GM23338 (cell line): Measurements from ENCODE around the gene SPACA7. TPM values are rescaled to one million over a fixed set of nuclear protein-coding genes. Genes with fewer than 3 reads are reported as not detected.

Source experiments
- ATAC-seq: fragments of 200-7000 bp; cut with Tn5 transposase; 3 replicates; pipeline ENCODE4 v1.9.1; 2020
- DNase-seq: peaks from one replicate; pipeline ENCODE4 v3.0.0-alpha.2; 2015; ENCODE audit warnings: low spot score
- H2AFZ ChIP-seq: fragments of 200-600 bp; sonication (generic); 2 replicates; pipeline ENCODE4 v1.8.0; 2016; ENCODE audit warnings: antibody characterized with exemption, mild to moderate bottlenecking, moderate library complexity
- H3F3A ChIP-seq: fragments of 200-600 bp; sonication (generic); replicated peaks from 2 replicates; pipeline ENCODE4 v1.8.0; 2017; ENCODE audit warnings: antibody characterized with exemption, mixed run types, low read depth
- H3K27ac ChIP-seq: fragments of 200-600 bp; sonication (generic); 2 replicates; pipeline ENCODE4 v1.6.1; 2016; ENCODE audit warnings: low read depth
- H3K27me3 ChIP-seq: fragments of 200-600 bp; sonication (generic); 2 replicates; pipeline ENCODE4 v1.8.0; 2016; ENCODE audit warnings: mild to moderate bottlenecking, mixed run types, moderate library complexity; ENCODE audit not compliant: insufficient read depth
- H3K36me3 ChIP-seq: fragments of 200-600 bp; sonication (generic); 2 replicates; pipeline ENCODE4 v1.8.0; 2016; ENCODE audit warnings: mild to moderate bottlenecking; ENCODE audit not compliant: insufficient read depth
- H3K4me1 ChIP-seq: fragments of 200-600 bp; sonication (generic); 2 replicates; pipeline ENCODE4 v1.8.0; 2016; ENCODE audit warnings: mild to moderate bottlenecking, moderate library complexity; ENCODE audit not compliant: insufficient read depth
- H3K4me2 ChIP-seq: fragments of 200-600 bp; sonication (generic); 2 replicates; pipeline ENCODE4 v1.7.1; 2017; ENCODE audit warnings: mixed run types
- H3K4me3 ChIP-seq: fragments of 200-600 bp; sonication (generic); 2 replicates; pipeline ENCODE4 v1.6.1; 2016; ENCODE audit warnings: mixed run types
- H3K79me2 ChIP-seq: fragments of 200-600 bp; sonication (generic); replicated peaks from 2 replicates; pipeline ENCODE4 v1.8.0; 2017; ENCODE audit warnings: mild to moderate bottlenecking; ENCODE audit not compliant: insufficient read depth
- H3K9me2 ChIP-seq: fragments of 200-600 bp; sonication (generic); 2 replicates; pipeline ENCODE4 v1.8.0; 2017; ENCODE audit not compliant: insufficient read depth
- H4K20me1 ChIP-seq: fragments of 200-600 bp; sonication (generic); replicated peaks from 2 replicates; pipeline ENCODE4 v1.8.0; 2017; ENCODE audit warnings: mild to moderate bottlenecking; ENCODE audit not compliant: insufficient read depth
- H3K27ac Mint-ChIP-seq: 2 replicates; pipeline ENCODE4 v1.8.0; 2020; ENCODE audit warnings: inconsistent platforms, mild to moderate bottlenecking, moderate library complexity, mixed read lengths
- H3K27me3 Mint-ChIP-seq: 3 replicates; pipeline ENCODE4 v1.8.0; 2022; ENCODE audit warnings: low read depth, mild to moderate bottlenecking, moderate library complexity, mixed read lengths, inconsistent platforms; ENCODE audit not compliant: insufficient read depth, poor library complexity
- H3K36me3 Mint-ChIP-seq: 3 replicates; pipeline ENCODE4 v1.8.0; 2021; ENCODE audit warnings: low read depth, mild to moderate bottlenecking, inconsistent platforms, moderate library complexity, mixed read lengths
- H3K4me1 Mint-ChIP-seq: 3 replicates; pipeline ENCODE4 v1.8.0; 2020; ENCODE audit warnings: mild to moderate bottlenecking, inconsistent platforms, mixed read lengths
- H3K4me3 Mint-ChIP-seq: 3 replicates; pipeline ENCODE4 v1.8.0; 2021; ENCODE audit warnings: moderate library complexity, mild to moderate bottlenecking, inconsistent platforms, mixed read lengths
- H3K9me3 Mint-ChIP-seq: 3 replicates; pipeline ENCODE4 v1.8.0; 2020; ENCODE audit warnings: moderate library complexity, mild to moderate bottlenecking, inconsistent platforms, mixed read lengths
- CREB1 ChIP-seq: fragments of 250-450 bp; sonication (Bioruptor Pico); IDR thresholded peaks from 2 replicates; pipeline ENCODE4 v1.5.0; 2020; ENCODE audit warnings: low read depth, mild to moderate bottlenecking, moderate library complexity
- EZH2phosphoT487 ChIP-seq: fragments of 200-600 bp; sonication (generic); IDR thresholded peaks from one replicate; pipeline ENCODE4 v1.8.1; 2018; ENCODE audit warnings: antibody characterized with exemption; ENCODE audit not compliant: unreplicated experiment
- JUNB ChIP-seq: IDR thresholded peaks from one replicate; pipeline ENCODE4 v1.6.1; 2016; ENCODE audit warnings: antibody characterized with exemption; ENCODE audit not compliant: unreplicated experiment
- NANOG ChIP-seq: IDR thresholded peaks from 2 replicates; pipeline ENCODE4 v1.6.1; 2016; ENCODE audit warnings: antibody characterized with exemption, borderline replicate concordance
- POLR2AphosphoS5 ChIP-seq: IDR thresholded peaks from 2 replicates; pipeline ENCODE4 v1.6.1; 2016; ENCODE audit warnings: antibody characterized with exemption, low read depth
- STAT1 ChIP-seq: IDR thresholded peaks from one replicate; pipeline ENCODE4 v1.6.1; 2016; ENCODE audit warnings: antibody characterized with exemption; ENCODE audit not compliant: unreplicated experiment
- ZNF331 ChIP-seq: fragments of 250-450 bp; sonication (Bioruptor Pico); IDR thresholded peaks from 2 replicates; pipeline ENCODE4 v1.5.0; 2020; ENCODE audit warnings: low read depth, mild to moderate bottlenecking, moderate library complexity
- polyA plus RNA-seq: library from polyadenylated mRNA; unstranded; fragments of >200 nt; fragmentation: Nextera tagmentation; extraction: Ambion mirVana; gene quantifications from 2 replicates; pipeline ENCODE4 v1.2.1, GENCODE V29; 2016
- total RNA-seq: library from RNA; depleted of rRNA; stranded (reverse); fragments of >200 nt; shearing (Covaris generic); gene quantifications from 2 replicates; pipeline ENCODE4 v1.2.3, GENCODE V29; 2014
- TF ChIP-seq, protein P1 (sequence below): IDR thresholded peaks from one replicate; pipeline ENCODE4 v1.6.1; 2018; ENCODE audit warnings: antibody characterized with exemption; ENCODE audit not compliant: unreplicated experiment
- TF ChIP-seq, protein P2 (sequence below): IDR thresholded peaks from 2 replicates; pipeline ENCODE4 v1.6.1; 2016; ENCODE audit warnings: antibody characterized with exemption
- TF ChIP-seq, protein P3 (sequence below), 2 experiments: fragments of 200-600 bp in 1 of 2; sonication (generic) in 1 of 2; conservative IDR thresholded peaks; 2 replicates each; pipeline versions ENCODE4 v1.5.1 to v1.6.1; 2016 to 2017; ENCODE audit warnings: antibody characterized with exemption in 2 of 2, low read depth in 2 of 2, mild to moderate bottlenecking in 2 of 2, moderate library complexity in 1 of 2

The SPACA7 gene
- total and polyA plus RNA-seq, 2 experiments from 2014 or later, result not detected

DNA sequence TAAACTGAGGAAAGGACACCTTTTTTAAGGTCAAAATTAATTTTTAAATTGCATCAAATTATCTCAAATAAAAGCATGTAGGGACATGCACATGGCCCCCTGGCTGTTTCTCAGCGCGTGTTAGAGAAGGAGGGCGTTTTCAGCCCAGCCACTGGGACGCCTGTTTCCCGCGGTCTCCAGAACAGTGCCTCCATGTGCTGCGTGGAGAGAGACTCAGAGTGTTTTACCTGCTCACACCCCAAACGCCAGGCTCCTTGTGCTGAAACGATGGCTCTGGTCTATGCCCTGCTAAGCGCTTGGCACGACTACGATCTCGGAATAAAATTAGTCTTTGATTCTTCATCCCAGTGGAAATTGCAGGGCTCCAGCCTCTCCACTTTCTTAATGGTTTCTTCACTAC, 20.0 kb upstream of the SPACA7 start (continued):
- TF ChIP-seq, protein P1, sequence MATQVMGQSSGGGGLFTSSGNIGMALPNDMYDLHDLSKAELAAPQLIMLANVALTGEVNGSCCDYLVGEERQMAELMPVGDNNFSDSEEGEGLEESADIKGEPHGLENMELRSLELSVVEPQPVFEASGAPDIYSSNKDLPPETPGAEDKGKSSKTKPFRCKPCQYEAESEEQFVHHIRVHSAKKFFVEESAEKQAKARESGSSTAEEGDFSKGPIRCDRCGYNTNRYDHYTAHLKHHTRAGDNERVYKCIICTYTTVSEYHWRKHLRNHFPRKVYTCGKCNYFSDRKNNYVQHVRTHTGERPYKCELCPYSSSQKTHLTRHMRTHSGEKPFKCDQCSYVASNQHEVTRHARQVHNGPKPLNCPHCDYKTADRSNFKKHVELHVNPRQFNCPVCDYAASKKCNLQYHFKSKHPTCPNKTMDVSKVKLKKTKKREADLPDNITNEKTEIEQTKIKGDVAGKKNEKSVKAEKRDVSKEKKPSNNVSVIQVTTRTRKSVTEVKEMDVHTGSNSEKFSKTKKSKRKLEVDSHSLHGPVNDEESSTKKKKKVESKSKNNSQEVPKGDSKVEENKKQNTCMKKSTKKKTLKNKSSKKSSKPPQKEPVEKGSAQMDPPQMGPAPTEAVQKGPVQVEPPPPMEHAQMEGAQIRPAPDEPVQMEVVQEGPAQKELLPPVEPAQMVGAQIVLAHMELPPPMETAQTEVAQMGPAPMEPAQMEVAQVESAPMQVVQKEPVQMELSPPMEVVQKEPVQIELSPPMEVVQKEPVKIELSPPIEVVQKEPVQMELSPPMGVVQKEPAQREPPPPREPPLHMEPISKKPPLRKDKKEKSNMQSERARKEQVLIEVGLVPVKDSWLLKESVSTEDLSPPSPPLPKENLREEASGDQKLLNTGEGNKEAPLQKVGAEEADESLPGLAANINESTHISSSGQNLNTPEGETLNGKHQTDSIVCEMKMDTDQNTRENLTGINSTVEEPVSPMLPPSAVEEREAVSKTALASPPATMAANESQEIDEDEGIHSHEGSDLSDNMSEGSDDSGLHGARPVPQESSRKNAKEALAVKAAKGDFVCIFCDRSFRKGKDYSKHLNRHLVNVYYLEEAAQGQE, result no peak
- TF ChIP-seq STAT1, result no peak
- TF ChIP-seq, protein P2, sequence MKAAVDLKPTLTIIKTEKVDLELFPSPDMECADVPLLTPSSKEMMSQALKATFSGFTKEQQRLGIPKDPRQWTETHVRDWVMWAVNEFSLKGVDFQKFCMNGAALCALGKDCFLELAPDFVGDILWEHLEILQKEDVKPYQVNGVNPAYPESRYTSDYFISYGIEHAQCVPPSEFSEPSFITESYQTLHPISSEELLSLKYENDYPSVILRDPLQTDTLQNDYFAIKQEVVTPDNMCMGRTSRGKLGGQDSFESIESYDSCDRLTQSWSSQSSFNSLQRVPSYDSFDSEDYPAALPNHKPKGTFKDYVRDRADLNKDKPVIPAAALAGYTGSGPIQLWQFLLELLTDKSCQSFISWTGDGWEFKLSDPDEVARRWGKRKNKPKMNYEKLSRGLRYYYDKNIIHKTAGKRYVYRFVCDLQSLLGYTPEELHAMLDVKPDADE, result no peak

DNA sequence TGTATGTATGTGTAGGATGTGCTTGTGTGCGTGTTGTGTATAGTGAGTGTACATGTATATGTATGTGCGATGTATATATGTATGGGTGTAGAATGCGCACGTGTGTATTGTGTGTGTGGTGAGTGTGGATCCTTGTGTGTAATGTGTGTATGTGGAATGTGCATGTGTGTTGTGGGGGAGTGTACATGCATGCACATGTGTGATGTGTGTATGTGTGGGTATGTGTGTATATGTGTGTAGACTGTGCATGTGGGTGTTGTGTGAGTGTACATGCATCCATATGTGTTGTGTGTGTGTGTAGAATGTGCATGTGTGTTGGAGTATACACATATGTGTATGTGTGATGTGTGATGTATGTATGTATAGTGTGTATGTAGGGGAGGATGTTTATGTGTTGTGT, 18.0 kb upstream of the SPACA7 start:
- Histone ChIP-seq H3K27ac (no peak overlapping the region), H3K4me1 (no peaks in the 10 kb centered on the region), H3F3A (no peaks in the 10 kb centered on the region), H3K4me2 (no peak overlapping the region), H3K27me3 (no peaks in the 10 kb centered on the region), H3K4me3 (no peak overlapping the region), H3K36me3 (no peaks in the 10 kb centered on the region), H2AFZ (no peak overlapping the region), H3K9me2 (peaks cover 5% of the 10 kb centered on the region), H3K79me2 (no peaks in the 10 kb centered on the region), H4K20me1 (no peaks in the 10 kb centered on the region)
- DNase-seq (no peak), ATAC-seq (no peak)
- H3K4me1 Mint-ChIP-seq, result peaks cover 10% of the 10 kb centered on the region
- H3K36me3 Mint-ChIP-seq, result no peaks in the 10 kb centered on the region
- no peak overlapping the region for H3K27ac Mint-ChIP-seq
- H3K4me3 Mint-ChIP-seq, result no peak overlapping the region
- peaks cover 6% of the 10 kb centered on the region; the same call in 2 of the 3 replicates for H3K9me3 Mint-ChIP-seq
- H3K27me3 Mint-ChIP-seq, result peaks cover 6% of the 10 kb centered on the region
- TF ChIP-seq, protein P1, result no peak
- TF ChIP-seq ZNF331 (CRISPR knock-in tag) (no peak), POLR2AphosphoS5 (no peak), JUNB (no peak), EZH2phosphoT487 (no peak), NANOG (no peak), CREB1 (CRISPR knock-in tag) (no peak)
- TF ChIP-seq, protein P3, sequence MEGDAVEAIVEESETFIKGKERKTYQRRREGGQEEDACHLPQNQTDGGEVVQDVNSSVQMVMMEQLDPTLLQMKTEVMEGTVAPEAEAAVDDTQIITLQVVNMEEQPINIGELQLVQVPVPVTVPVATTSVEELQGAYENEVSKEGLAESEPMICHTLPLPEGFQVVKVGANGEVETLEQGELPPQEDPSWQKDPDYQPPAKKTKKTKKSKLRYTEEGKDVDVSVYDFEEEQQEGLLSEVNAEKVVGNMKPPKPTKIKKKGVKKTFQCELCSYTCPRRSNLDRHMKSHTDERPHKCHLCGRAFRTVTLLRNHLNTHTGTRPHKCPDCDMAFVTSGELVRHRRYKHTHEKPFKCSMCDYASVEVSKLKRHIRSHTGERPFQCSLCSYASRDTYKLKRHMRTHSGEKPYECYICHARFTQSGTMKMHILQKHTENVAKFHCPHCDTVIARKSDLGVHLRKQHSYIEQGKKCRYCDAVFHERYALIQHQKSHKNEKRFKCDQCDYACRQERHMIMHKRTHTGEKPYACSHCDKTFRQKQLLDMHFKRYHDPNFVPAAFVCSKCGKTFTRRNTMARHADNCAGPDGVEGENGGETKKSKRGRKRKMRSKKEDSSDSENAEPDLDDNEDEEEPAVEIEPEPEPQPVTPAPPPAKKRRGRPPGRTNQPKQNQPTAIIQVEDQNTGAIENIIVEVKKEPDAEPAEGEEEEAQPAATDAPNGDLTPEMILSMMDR (conservative IDR thresholded peaks at IDR 0.05; ENCODE audit: low read depth in 2 of 2), result no peak
